Loucy (cell line): ENCODE data around the gene IL11RA.

Source experiments
- H2AFZ ChIP-seq: fragments of 200-600 bp; sonication (generic); 2 replicates; pipeline ENCODE4 v1.6.0; 2016; ENCODE audit warnings: antibody characterized with exemption, mild to moderate bottlenecking, low read length, moderate library complexity
- H3F3A ChIP-seq: fragments of 200-600 bp; 2 replicates; pipeline ENCODE4 v1.6.0; 2016; ENCODE audit warnings: antibody characterized with exemption, low read depth, mild to moderate bottlenecking
- H3K27me3 ChIP-seq: fragments of 200-600 bp; sonication (generic); 2 replicates; pipeline ENCODE4 v1.6.1; 2014; ENCODE audit warnings: low read length, mild to moderate bottlenecking; ENCODE audit not compliant: insufficient read depth, poor library complexity, severe bottlenecking
- H3K36me3 ChIP-seq: fragments of 200-600 bp; sonication (generic); 2 replicates; pipeline ENCODE4 v1.6.1; 2016; ENCODE audit warnings: low read length; ENCODE audit not compliant: insufficient read depth
- H3K4me1 ChIP-seq: fragments of 200-600 bp; sonication (generic); 2 replicates; pipeline ENCODE4 v1.5.1; 2014; ENCODE audit warnings: low read length, mild to moderate bottlenecking; ENCODE audit not compliant: insufficient read depth, poor library complexity, severe bottlenecking
- H3K4me2 ChIP-seq: fragments of 200-600 bp; sonication (generic); 2 replicates; pipeline ENCODE4 v1.6.0; 2014; ENCODE audit warnings: antibody characterized with exemption, low read length, low read depth, mild to moderate bottlenecking; ENCODE audit not compliant: poor library complexity, severe bottlenecking
- H3K4me3 ChIP-seq: fragments of 200-600 bp; sonication (generic); 2 replicates; pipeline ENCODE4 v1.5.1; 2014; ENCODE audit warnings: low read length, mild to moderate bottlenecking, mixed read lengths; ENCODE audit not compliant: poor library complexity, severe bottlenecking
- H3K79me2 ChIP-seq: fragments of 200-600 bp; sonication (generic); 2 replicates; pipeline ENCODE4 v1.6.1; 2014; ENCODE audit warnings: low read length; ENCODE audit not compliant: insufficient read depth
- H3K9ac ChIP-seq: fragments of 200-600 bp; sonication (generic); 2 replicates; pipeline ENCODE4 v1.6.0; 2014; ENCODE audit warnings: mild to moderate bottlenecking, low read depth, low read length, moderate library complexity; ENCODE audit not compliant: poor library complexity, severe bottlenecking
- H3K9me2 ChIP-seq: fragments of 200-600 bp; sonication (generic); replicated peaks from 2 replicates; pipeline ENCODE4 v1.6.1; 2016; ENCODE audit warnings: low read depth, low read length, mixed read lengths
- H3K9me3 ChIP-seq: fragments of 200-600 bp; sonication (generic); 2 replicates; pipeline ENCODE4 v1.6.1; 2014; ENCODE audit warnings: mild to moderate bottlenecking, antibody characterized with exemption, low read length, low read depth; ENCODE audit not compliant: insufficient read depth
- H4K20me1 ChIP-seq: fragments of 200-600 bp; sonication (generic); 2 replicates; pipeline ENCODE4 v1.6.0; 2014; ENCODE audit warnings: antibody characterized with exemption, low read length, mild to moderate bottlenecking; ENCODE audit not compliant: insufficient read depth, poor library complexity, severe bottlenecking
- CTCF ChIP-seq: fragments of 200-600 bp; sonication (generic); conservative IDR thresholded peaks from 2 replicates; pipeline ENCODE4 v1.5.1; 2014; ENCODE audit warnings: mild to moderate bottlenecking, antibody characterized with exemption, low read length
- EZH2phosphoT487 ChIP-seq: fragments of 200-600 bp; IDR thresholded peaks from 2 replicates; pipeline ENCODE4 v1.6.1; 2018; ENCODE audit warnings: antibody characterized with exemption, mild to moderate bottlenecking, moderate library complexity, borderline replicate concordance

IL11RA gene

GRCh38 chr9:34669809-34670562 lies 18.0 kb downstream of the IL11RA start:
- TF ChIP-seq CTCF (no peak), EZH2phosphoT487 (no peak)
- H3K4me2 ChIP-seq = no peak overlapping the region
- H3K9ac ChIP-seq = no peak overlapping the region
- H3K9me3 ChIP-seq = no peaks in the 10 kb centered on the region
- H3F3A ChIP-seq = no peaks in the 10 kb centered on the region
- no peaks in the 10 kb centered on the region for H3K36me3 ChIP-seq
- H4K20me1 ChIP-seq = no peaks in the 10 kb centered on the region
- H2AFZ ChIP-seq = no peak overlapping the region
- H3K4me3 ChIP-seq = no peak overlapping the region
- no peaks in the 10 kb centered on the region for H3K4me1 ChIP-seq
- no peaks in the 10 kb centered on the region for H3K27me3 ChIP-seq
- H3K9me2 ChIP-seq = no peaks in the 10 kb centered on the region
- H3K79me2 ChIP-seq = no peaks in the 10 kb centered on the region

- H3F3A ChIP-seq = no peaks in the 10 kb centered on the region
Observed at GRCh38 chr9:34671307-34671706, 19.3 kb downstream of the IL11RA start.

GRCh38 chr9:34674440-34674839 lies 22.5 kb downstream of the IL11RA start:
- Histone ChIP-seq H3K79me2 (no peaks in the 10 kb centered on the region), H3K4me1 (no peaks in the 10 kb centered on the region), H3K27me3 (no peaks in the 10 kb centered on the region), H4K20me1 (no peaks in the 10 kb centered on the region), H3K9me2 (no peaks in the 10 kb centered on the region), H3K9me3 (no peaks in the 10 kb centered on the region), H3K4me3 (no peak overlapping the region), H2AFZ (no peak overlapping the region), H3K4me2 (no peak overlapping the region), H3F3A (no peaks in the 10 kb centered on the region), H3K36me3 (no peaks in the 10 kb centered on the region), H3K9ac (no peak overlapping the region)
- TF ChIP-seq CTCF (no peak), EZH2phosphoT487 (no peak)

More at GRCh38 chr9:34671307-34671706, 19.3 kb downstream of the IL11RA start:
- Histone ChIP-seq H2AFZ (no peak overlapping the region), H3K4me2 (no peak overlapping the region), H4K20me1 (no peaks in the 10 kb centered on the region), H3K4me1 (no peaks in the 10 kb centered on the region), H3K4me3 (no peak overlapping the region), H3K9me2 (no peaks in the 10 kb centered on the region), H3K36me3 (no peaks in the 10 kb centered on the region), H3K27me3 (no peaks in the 10 kb centered on the region), H3K9me3 (no peaks in the 10 kb centered on the region), H3K9ac (no peak overlapping the region), H3K79me2 (no peaks in the 10 kb centered on the region)
- TF ChIP-seq EZH2phosphoT487 = no peak
- TF ChIP-seq CTCF = no peak
